Nephron (organoid): Measurements from ENCODE around the gene C19orf33.

Experiments
- H3K27ac Mint-ChIP-seq, 3 experiments: 2 replicates each; pipeline ENCODE4 v1.8.0; 2020; ENCODE audit warnings: mixed read lengths in 3 of 3, mild to moderate bottlenecking in 2 of 3, moderate library complexity in 1 of 3
- H3K27me3 Mint-ChIP-seq: 2 replicates; pipeline ENCODE4 v1.8.0; 2021; ENCODE audit warnings: low read depth, mild to moderate bottlenecking, moderate library complexity, mixed read lengths
- H3K36me3 Mint-ChIP-seq: 2 replicates; pipeline ENCODE4 v1.8.0; 2020; ENCODE audit warnings: low read depth, mixed read lengths
- H3K4me1 Mint-ChIP-seq: 2 replicates; pipeline ENCODE4 v1.8.0; 2020; ENCODE audit warnings: mixed read lengths
- H3K4me3 Mint-ChIP-seq, 3 experiments: 2 replicates each; pipeline ENCODE4 v1.8.0; 2020; ENCODE audit warnings: mild to moderate bottlenecking in 3 of 3, mixed read lengths in 3 of 3, moderate library complexity in 2 of 3
- H3K9me3 Mint-ChIP-seq: 2 replicates; pipeline ENCODE4 v1.8.0; 2020; ENCODE audit warnings: mixed read lengths
- TF ChIP-seq, protein P1 (sequence below), 3 experiments: fragments of 200-600 bp; sonication (generic); IDR thresholded peaks; one replicate each; pipeline ENCODE4 v1.5.0; 2021; ENCODE audit warnings: antibody characterized with exemption in 3 of 3; ENCODE audit not compliant: unreplicated experiment in 3 of 3

Gene C19orf33

DNA sequence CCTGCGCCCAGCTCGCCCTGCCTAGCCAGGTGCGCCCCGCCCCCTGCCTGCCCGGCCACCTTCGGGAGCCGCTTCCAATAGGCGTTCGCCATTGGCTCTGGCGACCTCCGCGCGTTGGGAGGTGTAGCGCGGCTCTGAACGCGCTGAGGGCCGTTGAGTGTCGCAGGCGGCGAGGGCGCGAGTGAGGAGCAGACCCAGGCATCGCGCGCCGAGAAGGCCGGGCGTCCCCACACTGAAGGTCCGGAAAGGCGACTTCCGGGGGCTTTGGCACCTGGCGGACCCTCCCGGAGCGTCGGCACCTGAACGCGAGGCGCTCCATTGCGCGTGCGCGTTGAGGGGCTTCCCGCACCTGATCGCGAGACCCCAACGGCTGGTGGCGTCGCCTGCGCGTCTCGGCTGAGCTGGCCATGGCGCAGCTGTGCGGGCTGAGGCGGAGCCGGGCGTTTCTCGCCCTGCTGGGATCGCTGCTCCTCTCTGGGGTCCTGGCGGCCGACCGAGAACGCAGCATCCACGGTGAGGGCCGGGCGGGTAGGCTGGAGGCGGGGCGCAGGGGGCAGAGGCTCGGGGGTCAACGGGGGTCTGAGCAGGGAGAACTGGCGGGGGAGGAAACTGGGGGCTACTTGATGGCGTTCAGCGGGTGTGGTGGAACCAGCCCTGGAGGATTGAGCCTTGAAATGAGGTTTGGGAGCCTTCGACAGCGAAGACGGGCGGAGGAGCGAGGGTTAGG lies 39.4 kb upstream of the C19orf33 start, which contains the start of gene SPINT2:
TSS of gene SPINT2 (plus strand) at position 88 of the 727 bp plus-strand sequence. CDS start at position 408, 320 bp downstream.
- TF ChIP-seq, protein P1, sequence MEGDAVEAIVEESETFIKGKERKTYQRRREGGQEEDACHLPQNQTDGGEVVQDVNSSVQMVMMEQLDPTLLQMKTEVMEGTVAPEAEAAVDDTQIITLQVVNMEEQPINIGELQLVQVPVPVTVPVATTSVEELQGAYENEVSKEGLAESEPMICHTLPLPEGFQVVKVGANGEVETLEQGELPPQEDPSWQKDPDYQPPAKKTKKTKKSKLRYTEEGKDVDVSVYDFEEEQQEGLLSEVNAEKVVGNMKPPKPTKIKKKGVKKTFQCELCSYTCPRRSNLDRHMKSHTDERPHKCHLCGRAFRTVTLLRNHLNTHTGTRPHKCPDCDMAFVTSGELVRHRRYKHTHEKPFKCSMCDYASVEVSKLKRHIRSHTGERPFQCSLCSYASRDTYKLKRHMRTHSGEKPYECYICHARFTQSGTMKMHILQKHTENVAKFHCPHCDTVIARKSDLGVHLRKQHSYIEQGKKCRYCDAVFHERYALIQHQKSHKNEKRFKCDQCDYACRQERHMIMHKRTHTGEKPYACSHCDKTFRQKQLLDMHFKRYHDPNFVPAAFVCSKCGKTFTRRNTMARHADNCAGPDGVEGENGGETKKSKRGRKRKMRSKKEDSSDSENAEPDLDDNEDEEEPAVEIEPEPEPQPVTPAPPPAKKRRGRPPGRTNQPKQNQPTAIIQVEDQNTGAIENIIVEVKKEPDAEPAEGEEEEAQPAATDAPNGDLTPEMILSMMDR (IDR thresholded peaks at IDR 0.05; ENCODE audit: unreplicated experiment in 3 of 3) = no peak
- H3K4me1 Mint-ChIP-seq = peaks cover 46% of the 10 kb centered on the region
- peak within 1 kb of the TSS; percentile 92 to 98 (median 95) for H3K27ac Mint-ChIP-seq
- H3K4me3 Mint-ChIP-seq = peak within 1 kb of the TSS; percentile 89 to 95 (median 92)
- H3K27me3 Mint-ChIP-seq = peaks cover 8% of the 10 kb centered on the region
- H3K36me3 Mint-ChIP-seq = no peaks in the 10 kb centered on the region
- no peaks in the 10 kb centered on the region for H3K9me3 Mint-ChIP-seq

DNA sequence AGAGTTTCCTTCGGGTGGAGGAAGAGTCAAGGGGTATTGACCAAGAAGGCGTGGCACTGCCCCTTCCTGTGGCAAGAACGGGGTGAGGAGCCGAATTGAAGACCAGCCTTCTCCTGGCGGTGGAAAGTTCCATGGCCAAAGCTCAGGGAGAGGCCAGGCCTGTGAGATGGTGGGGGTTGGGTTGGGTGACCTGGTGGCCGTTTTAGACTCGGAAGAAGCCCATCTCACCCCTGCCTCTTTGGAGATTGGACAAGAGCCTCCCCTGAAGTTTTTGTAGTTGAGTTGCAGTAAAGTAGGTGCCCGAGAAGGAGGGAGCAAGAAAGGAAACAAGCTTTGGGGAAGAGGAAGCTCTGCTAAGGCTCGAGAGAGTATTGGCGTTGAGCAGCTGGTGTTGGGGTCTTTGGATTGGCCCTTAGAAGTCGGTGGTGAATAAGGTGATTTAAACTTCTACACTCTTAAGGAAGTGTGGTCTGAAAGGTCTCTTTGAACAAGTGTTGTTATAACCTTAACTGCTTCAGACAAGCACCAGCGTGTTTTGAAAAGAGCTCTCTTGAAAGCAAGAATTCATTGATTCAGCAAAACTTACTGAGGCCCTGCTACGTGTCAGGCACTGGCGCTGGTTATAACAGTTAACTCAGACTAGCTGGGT lies 38.7 kb upstream of the C19orf33 start:
- Mint-ChIP-seq H3K4me1 (peaks cover 51% of the 10 kb centered on the region), H3K27me3 (peaks cover 8% of the 10 kb centered on the region), H3K4me3 (peak overlapping the region; percentile 89 to 95 (median 92)), H3K9me3 (no peaks in the 10 kb centered on the region), H3K36me3 (no peaks in the 10 kb centered on the region), H3K27ac (peak overlapping the region; percentile 92 to 98 (median 95))
- TF ChIP-seq, protein P1 (IDR thresholded peaks at IDR 0.05; ENCODE audit: unreplicated experiment in 3 of 3) = no peak

DNA sequence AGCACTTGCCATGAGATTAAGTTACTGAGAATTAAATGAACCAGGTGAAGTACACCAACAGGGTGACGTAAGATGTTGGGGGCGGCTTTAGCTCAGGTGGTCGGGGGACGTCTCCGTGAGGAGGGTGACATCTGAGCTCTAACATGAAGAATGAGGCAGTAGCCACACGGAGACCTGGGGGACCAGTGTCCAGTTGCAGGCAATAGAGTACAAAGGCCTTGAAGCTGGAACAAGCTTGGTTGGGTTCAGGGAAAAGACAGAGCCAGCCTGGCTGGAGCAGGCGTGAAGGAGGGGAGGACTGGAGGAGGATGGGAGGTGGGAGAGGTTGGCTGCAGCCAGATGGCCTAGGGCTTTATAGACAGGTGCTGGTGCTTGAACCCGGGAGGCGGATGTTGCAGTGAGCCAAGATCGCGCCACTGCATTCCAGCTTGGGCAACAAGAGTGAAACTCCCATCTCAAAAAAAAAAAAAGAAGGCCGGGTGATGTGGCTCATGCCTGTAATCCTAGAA lies 38.1 kb upstream of the C19orf33 start:
- Mint-ChIP-seq H3K36me3 (peaks cover 3% of the 10 kb centered on the region), H3K27me3 (peaks cover 8% of the 10 kb centered on the region), H3K27ac (peak overlapping the region; percentile 92 to 98 (median 95)), H3K4me1 (peaks cover 56% of the 10 kb centered on the region), H3K9me3 (no peaks in the 10 kb centered on the region), H3K4me3 (peak overlapping the region; percentile 89 to 95 (median 92))
- TF ChIP-seq, protein P1 (IDR thresholded peaks at IDR 0.05; ENCODE audit: unreplicated experiment in 3 of 3) = no peak

DNA sequence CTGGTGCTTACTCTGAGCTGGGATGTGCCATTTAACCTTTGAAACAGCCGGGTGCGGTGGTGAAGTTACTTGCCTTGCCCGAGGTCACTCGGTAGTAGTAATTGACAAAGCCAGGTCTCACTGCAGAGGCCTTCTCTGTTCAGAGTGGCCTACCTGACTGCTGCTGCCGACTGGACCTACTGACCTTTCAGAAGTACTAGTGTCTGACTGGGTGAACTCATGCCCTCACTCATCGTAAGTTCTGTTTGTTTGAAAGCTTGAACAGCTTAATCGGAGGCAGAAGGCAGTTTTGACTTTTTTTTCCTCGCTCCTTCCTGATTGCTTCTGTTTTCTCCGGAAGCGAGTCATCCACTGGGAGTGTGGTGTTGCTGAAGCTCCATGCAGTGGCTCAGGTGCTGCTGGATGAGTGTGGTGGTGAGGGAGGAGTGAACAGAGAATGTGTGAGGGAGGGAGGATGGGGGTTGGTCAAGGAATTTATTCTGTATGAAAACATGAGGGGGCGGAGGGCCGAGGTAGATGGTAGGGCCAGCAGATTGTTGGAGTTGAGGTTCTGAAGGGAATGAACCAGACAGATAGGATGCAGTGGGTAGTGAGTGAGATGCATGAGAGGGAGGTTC lies 37.0 kb upstream of the C19orf33 start:
- H3K4me3 Mint-ChIP-seq = peak overlapping the region; percentile 52 to 89 (median 79)
- H3K27me3 Mint-ChIP-seq = peaks cover 8% of the 10 kb centered on the region
- peak overlapping the region; percentile 92 to 98 (median 95) for H3K27ac Mint-ChIP-seq
- no peaks in the 10 kb centered on the region for H3K9me3 Mint-ChIP-seq
- peaks cover 3% of the 10 kb centered on the region for H3K36me3 Mint-ChIP-seq
- TF ChIP-seq, protein P1 (IDR thresholded peaks at IDR 0.05; ENCODE audit: unreplicated experiment in 3 of 3) = no peak
- H3K4me1 Mint-ChIP-seq = peaks cover 57% of the 10 kb centered on the region

DNA sequence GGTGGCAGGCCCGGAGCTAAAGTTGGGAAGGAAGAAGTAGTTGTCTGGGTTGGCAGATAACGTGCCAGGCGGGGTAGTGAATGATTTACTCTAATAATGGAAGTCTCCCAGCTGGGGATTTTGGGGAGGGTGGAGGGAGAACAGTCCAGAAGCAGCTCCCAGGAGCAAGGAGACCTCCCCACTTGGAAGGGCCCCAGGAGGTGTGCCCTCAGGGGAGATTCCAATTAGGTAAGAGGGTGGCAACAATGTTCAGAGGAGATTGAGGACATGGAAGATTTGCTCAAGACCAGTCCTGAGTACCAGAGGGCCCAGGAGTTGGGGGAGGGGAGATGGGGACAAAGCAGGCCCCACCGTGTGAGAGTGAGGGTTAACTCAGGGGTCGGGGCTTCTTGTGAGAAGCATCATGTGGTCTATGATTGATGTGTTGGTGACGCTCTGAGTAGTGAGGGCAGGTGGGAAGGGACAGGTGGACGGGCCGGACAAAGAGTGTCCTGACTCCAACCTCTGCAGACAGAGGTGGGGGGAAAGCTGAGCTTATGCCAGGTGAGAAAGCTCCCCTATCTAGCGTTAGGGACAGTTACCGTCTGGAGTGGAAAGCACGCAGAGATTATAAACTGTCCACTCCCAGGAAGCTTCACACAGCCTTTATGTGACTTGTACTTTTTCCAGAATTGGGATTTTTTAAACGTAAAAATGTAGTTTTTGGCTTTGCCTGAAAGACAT lies 36.1 kb upstream of the C19orf33 start:
- Mint-ChIP-seq H3K4me3 (peak overlapping the region; percentile 52 to 89 (median 79)), H3K4me1 (peaks cover 55% of the 10 kb centered on the region), H3K36me3 (peaks cover 3% of the 10 kb centered on the region), H3K9me3 (no peaks in the 10 kb centered on the region), H3K27ac (peak overlapping the region; percentile 92 to 98 (median 95)), H3K27me3 (peaks cover 6% of the 10 kb centered on the region)
- TF ChIP-seq, protein P1 (IDR thresholded peaks at IDR 0.05; ENCODE audit: unreplicated experiment in 3 of 3) = no peak
